OCI-LY7 (cell line): Measurements from ENCODE around the gene LZTR1.

ENCODE experiments used
- EZH2phosphoT487 ChIP-seq: fragments of 200-600 bp; sonication (generic); IDR thresholded peaks from 2 replicates; pipeline ENCODE4 v1.6.1; 2018; ENCODE audit warnings: low read depth, borderline replicate concordance, mild to moderate bottlenecking, mixed run types, antibody characterized with exemption, low read length, moderate library complexity, mixed read lengths
- TF ChIP-seq, protein P1 (sequence below): fragments of 200-600 bp; sonication (generic); conservative IDR thresholded peaks from 2 replicates; pipeline ENCODE4 v1.5.1; 2014; ENCODE audit warnings: mild to moderate bottlenecking, antibody characterized with exemption, low read length, moderate library complexity, mixed read lengths

DNA sequence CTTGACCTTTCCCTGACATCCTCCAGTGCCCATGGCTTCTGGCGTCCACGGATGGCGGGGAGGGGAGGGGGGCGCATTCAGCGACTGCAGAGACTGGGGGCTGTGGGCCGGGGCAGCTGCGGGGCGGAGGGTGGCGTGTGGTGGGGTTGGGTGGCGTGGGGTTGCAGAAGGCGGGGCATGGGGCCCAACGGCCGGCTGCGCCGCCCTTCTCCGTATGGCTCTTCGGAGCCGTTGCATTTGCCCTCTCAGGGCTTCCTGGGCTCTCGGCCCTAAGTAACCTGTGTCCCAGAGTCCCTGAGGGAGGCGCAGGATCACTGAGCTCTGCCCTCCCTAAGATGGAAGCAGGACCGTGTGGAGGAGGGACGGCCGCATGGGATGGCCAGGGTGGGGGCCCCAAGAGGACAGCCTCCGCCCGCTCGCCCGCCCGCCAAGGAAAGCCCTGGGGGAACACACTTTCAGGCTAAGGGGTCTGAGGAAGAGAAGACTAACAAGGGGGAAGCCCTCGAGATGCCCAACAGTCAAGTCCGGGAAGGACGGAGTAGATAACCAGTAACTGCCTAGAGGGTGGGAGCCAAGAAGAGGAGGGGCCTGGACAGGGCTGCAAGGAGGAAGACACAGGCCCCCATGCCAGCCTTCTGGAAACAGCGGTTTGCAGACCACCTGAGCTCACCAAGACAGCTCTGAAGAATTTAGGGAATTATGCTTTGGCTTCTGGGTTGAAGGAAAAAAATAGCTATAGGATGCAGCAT, 24.2 kb upstream of the LZTR1 start:
- TF ChIP-seq, protein P1, sequence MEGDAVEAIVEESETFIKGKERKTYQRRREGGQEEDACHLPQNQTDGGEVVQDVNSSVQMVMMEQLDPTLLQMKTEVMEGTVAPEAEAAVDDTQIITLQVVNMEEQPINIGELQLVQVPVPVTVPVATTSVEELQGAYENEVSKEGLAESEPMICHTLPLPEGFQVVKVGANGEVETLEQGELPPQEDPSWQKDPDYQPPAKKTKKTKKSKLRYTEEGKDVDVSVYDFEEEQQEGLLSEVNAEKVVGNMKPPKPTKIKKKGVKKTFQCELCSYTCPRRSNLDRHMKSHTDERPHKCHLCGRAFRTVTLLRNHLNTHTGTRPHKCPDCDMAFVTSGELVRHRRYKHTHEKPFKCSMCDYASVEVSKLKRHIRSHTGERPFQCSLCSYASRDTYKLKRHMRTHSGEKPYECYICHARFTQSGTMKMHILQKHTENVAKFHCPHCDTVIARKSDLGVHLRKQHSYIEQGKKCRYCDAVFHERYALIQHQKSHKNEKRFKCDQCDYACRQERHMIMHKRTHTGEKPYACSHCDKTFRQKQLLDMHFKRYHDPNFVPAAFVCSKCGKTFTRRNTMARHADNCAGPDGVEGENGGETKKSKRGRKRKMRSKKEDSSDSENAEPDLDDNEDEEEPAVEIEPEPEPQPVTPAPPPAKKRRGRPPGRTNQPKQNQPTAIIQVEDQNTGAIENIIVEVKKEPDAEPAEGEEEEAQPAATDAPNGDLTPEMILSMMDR = no peak
- no peak for TF ChIP-seq EZH2phosphoT487
